AG09309 (cell line): Measurements from ENCODE around the gene NUP210.

Experiments
- DNase-seq: peaks from one replicate; pipeline ENCODE4 v3.0.0-alpha.2; 2010; ENCODE audit warnings: low read depth
- H3K4me3 ChIP-seq: 2 replicates; pipeline ENCODE4 v1.5.1; 2011; ENCODE audit warnings: mild to moderate bottlenecking, low read depth, low read length, moderate library complexity; ENCODE audit not compliant: control insufficient read depth
- TF ChIP-seq, protein P1 (sequence below): IDR thresholded peaks from 2 replicates; pipeline ENCODE4 v1.5.1; 2011; ENCODE audit warnings: mild to moderate bottlenecking, low read depth, low read length, inconsistent platforms; ENCODE audit not compliant: insufficient read depth, control insufficient read depth; ENCODE audit errors: missing control alignments

NUP210 gene

GRCh38 chr3:13335059-13335458, 85.1 kb downstream of the NUP210 start:
- TF ChIP-seq, protein P1, sequence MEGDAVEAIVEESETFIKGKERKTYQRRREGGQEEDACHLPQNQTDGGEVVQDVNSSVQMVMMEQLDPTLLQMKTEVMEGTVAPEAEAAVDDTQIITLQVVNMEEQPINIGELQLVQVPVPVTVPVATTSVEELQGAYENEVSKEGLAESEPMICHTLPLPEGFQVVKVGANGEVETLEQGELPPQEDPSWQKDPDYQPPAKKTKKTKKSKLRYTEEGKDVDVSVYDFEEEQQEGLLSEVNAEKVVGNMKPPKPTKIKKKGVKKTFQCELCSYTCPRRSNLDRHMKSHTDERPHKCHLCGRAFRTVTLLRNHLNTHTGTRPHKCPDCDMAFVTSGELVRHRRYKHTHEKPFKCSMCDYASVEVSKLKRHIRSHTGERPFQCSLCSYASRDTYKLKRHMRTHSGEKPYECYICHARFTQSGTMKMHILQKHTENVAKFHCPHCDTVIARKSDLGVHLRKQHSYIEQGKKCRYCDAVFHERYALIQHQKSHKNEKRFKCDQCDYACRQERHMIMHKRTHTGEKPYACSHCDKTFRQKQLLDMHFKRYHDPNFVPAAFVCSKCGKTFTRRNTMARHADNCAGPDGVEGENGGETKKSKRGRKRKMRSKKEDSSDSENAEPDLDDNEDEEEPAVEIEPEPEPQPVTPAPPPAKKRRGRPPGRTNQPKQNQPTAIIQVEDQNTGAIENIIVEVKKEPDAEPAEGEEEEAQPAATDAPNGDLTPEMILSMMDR, result no peak
- no peak overlapping the region for H3K4me3 ChIP-seq
- no peak for DNase-seq

GRCh38 chr3:13333236-13333897, 86.8 kb downstream of the NUP210 start:
- no peak overlapping the region for H3K4me3 ChIP-seq
- TF ChIP-seq, protein P1, result no peak

DNA sequence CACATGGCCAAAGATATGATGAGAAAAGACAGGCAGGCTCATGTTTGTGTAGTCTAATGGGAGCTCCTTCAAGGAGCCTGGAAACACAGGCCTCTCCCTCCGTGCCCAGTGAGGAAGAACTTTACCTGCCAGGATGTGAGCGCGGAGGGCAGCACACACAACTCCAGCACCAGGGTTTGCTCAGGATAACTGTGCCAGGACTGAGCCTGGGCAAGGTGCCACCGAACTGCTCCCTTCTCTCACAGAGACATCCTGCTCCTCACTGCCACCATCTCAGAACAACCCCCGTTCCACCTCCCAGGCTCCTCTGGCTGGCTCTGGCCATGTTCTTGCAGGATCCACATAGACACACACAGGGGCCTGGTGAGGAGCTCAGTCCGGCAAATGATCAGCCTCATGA, 87.4 kb downstream of the NUP210 start:
- TF ChIP-seq, protein P1, result no peak
- DNase-seq, result no peak
- H3K4me3 ChIP-seq, result no peak overlapping the region

More at GRCh38 chr3:13333236-13333897, 86.8 kb downstream of the NUP210 start:
- no peak for DNase-seq

DNA sequence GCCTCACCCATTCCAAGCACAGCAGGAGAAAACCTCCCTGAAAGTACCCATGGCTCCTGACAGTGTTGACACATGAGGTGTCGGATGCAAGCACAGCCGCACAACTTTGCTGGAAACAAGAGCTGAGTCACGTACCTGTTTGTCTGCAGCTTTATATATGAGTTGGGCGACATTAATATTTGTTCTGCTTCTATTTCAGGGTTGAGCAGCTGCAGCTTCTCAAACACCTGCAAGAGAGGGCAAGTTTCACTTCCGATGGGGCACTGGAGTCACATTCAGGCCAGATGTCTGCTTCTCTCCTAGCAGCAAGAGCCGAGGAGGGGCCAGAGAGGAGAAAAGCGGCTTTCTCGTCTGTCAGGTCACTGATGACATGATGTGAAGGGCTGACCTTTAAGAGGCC, 88.0 kb downstream of the NUP210 start:
- no peak overlapping the region for H3K4me3 ChIP-seq
- TF ChIP-seq, protein P1, result no peak
- no peak for DNase-seq

DNA sequence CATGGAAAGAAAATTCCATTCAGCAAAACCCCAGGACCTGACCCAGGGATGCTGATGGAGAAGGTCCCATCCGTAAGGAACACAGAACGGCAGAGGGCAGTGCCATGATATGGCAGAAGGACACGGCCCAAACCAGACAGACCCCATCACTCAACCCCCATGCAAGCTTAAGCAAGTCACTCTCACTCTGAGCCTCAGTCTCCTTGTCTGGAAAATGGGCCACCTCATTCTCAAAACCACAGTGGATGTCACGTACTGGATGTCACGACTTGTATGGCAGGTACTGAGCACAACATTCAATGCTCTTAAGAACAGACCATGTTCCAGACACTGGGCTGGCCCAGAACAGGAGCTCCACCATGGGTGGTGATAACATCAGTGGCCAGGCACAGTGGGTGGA, 90.4 kb downstream of the NUP210 start:
- no peak for DNase-seq
- TF ChIP-seq, protein P1, result no peak
- no peak overlapping the region for H3K4me3 ChIP-seq

GRCh38 chr3:13325892-13326443, 94.2 kb downstream of the NUP210 start:
- TF ChIP-seq, protein P1, result no peak
- no peak for DNase-seq
- H3K4me3 ChIP-seq, result no peak overlapping the region
